ENCODE data around the gene LIMK2.
"Not testable (repeated sequence)": the region's sequence is repeated elsewhere in the genome, so short reads cannot be mapped to it uniquely, and the experiment has no call there.

The LIMK2 gene

DNA sequence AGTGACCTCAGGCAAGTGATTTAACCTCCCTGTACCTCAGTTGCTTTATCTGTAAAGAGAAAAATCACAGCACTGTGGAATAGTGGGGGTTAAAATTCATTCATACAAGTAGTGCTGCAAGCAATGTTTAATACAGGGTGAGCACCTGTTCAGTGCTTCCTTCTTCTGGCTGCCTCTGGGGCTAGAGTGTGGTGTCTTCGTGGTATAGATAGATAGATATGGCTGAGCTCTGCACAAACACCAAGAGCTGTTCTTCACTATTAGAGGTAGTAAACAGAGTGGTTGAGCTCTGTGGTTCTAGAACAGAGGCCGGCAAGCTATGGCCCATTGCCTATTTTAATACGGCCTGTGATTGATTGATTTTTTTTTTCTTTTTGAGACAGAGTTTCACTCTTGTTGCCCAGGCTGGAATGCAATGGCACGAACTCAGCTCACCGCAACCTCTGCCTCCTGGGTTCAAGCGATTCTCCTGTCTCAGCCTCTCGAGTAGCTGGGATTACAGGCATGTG, 32.9 kb downstream of the LIMK2 start:
- no peak for DNase-seq

DNA sequence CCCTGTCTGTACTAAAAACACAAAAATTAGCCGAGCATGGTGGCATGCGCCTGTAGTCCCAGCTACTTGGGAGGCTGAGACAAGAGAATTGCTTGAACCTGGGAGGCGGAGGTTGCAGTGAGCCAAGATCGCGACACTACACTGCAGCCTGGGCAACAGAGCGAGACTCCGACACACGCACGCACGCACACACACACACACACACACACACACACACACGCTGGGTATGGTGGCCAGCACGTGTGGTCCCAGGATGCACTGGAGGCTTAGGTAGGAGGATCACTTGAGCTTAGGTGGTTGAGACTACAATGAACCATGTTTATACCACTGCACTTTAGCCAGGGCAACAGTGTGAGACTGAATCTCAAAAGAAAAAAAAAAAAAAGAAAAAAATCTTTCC, 33.9 kb downstream of the LIMK2 start:
- not testable (repeated sequence) for DNase-seq

DNA sequence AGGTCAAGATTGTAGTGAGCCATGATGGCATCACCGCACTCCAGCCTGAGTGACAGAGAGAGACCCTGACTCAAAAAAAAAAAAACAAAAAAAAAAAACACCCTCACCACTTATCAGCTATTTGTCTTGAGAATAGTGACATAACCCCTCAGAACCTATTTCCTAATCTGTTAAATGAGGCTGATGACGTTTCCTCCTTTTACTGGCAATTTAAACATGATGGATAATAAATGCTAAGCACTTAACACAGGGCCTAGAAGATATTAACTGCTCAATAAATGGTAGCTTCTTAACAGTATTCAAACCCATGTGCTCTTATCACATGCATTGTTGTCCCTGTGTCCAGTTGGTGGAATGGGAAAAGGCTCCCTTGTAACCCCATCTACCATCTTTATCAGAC, 34.6 kb downstream of the LIMK2 start:
- no peak for DNase-seq

DNA sequence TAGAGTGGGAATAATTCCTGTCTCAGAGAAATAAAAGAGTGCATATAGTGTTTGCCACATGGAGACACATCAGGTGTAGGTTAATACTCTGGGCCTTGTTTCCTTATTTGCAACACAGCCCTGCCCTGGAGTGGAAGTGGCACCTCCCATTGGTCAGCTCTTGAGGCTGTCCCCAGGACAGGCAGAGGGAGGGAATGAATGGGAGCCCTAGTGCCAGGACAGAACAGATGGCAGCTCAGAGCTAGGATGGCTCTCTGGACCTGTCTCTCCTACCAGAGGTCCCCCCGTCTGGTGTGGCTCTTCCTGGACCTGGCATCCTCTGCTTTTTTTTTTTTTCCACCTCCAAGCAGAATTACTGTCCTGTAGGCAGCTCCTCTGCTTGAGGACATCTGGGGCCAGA, 35.6 kb downstream of the LIMK2 start:
- DNase-seq = no peak

DNA sequence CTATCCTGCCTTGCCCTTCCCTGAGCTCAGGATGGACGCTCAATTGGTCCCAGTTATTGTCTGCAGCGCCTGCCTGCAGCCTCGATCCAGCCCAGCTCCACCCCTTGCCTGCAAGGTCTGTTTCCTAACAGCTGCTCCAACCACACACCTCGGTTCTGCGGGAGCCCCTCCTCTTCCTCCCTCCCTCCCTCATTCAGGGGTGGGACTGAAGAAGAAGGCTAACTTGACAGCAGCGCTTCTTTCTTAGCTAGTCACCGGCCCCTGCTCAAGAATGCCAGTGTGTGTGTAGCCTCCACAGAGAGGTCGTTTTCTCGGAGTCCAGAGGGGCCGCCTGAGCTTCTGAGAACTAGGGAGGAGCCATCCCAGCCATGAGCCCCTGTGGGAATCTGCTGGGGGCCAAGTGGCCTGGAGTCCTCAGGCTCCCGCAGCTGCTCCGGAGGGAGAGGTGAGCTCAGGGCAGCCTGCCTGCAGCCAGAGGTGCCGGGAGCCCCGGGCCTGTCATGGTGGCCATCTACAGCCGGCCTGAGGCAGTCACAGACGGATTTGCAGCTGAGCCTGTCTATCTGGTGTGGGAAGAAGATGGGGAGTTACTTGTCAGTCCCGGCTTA, 36.1 kb downstream of the LIMK2 start:
- DNase-seq = peak; percentile 71

DNA sequence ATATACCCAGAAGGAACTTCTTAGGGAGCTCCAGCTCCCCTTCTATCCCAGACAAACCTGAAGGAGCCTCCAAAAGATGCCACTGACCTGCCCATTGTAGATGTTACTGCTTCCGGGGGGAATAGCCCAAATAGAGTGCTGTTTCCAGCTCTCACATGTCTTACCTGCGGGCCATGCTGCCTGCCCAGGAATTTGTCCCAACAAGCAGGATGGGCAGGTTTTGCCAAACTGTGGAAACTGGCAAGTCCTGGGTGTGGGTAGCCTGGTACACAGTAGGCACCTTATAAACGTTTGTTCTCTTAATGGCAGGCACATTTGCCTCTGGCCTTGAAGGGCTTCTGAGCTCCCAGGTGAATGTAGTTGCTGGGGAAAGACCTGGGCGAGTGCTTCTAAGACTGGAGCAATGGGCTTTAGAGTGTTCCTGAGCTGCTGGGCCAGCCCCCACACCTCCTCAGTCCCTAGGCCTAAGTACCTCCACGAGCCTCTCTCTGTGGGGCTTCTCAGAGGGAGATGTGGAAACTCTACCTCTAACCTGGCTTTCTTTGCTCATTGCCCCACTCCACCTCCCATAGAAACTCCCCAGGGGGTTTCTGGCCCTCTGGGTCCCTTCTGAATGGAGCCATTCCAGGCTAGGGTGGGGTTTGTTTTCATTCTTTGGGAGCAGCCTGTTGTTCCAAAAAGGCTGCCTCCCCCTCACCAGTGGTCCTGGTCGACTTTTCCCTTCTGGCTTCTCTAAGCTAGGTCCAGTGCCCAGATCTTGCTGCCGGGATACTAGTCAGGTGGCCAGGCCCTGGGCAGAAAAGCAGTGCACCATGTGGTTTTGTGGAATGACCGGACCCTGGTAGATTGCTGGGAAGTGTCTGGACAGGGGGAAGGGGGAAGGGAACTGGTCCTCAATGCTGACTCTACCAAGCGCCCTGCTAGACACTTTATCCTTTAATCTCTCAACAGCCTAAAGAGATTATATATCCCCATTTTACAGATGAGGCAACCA, 37.2 kb downstream of the LIMK2 start:
- DNase-seq = no peak

DNA sequence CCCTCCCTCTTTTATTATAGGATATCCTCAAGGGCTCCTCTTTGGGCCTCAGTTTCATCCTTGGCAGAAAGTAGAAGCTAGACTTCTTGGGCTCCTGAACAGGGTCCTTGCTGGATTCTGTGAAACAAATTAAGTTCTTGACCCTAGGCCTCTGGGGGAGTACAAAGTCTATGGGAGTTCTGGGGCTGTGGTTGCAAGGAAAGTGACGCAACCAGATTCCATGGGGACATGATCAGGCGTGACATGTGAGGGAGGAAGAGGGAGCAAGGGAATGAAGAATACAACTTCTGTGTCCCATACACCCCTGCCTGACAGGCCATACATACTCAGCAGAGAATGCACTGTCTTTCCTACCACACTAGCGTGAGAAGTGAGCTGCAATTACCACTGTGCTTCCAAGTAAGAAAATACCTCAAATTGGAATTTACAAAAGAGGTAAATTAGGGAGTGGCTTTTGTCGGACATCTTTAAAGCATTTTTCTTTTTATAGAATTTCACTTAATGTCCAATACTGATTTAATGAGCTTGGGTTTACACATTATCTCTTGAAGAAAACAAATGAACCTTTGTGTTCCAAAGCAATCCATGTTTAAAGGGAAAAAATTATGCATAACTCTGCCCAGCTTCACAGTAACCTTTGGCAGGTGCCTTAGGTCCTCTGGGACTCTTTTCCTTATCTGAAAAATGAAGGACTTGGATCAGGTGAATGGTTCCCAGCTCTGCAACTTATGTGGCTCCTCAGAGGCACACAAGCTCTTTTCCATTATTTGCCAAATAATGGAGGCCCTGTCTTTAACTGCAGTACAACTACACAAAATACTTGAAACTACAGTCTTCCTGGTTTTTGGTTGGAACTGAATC, 38.9 kb downstream of the LIMK2 start:
- DNase-seq = no peak

DNA sequence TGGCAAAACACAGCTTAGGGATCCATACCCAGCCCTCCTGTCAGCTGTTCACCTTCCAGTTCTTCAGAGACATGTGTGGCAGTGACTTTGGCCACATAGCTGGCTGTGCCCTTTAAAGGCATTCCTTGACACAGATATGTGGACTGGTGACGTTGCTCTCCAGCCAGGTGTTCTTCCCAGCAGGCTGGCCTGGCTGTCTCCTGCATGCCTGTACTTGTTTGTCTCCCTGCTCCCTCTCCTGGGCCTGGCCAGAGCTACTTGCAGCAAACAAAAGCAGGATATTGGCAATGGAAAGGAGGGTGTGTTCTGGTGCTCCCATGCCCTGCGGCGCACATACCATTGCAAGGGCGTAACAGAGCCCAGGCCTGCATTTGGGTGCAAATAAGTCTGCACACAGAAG, 41.9 kb downstream of the LIMK2 start:
- no peak for DNase-seq

DNA sequence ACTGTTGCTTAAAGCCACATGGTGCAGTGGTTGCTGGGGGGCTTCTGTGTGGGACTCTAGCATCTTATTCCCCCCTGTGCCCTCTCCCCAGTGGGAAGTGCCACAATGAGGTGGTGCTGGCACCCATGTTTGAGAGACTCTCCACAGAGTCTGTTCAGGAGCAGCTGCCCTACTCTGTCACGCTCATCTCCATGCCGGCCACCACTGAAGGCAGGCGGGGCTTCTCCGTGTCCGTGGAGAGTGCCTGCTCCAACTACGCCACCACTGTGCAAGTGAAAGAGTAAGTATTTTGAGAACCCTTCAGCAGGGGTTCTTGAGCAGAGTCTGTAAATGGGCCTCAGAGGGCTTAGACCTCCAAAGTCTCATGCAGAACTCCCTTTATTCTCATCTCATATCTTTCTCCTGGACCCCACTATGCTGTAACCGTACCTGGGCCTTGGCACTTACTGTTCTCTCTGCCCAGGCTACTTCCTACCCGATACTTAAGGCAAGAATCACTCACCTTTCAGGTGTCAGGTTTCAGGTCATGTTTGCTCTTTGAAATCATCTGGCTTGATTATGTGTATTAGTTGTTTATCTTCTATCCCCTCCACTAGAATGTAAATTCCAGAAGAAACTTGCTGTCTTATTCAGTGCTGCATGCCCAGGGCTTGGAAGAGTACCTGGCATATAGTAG, 47.8 kb downstream of the LIMK2 start:
- no peak for DNase-seq

DNA sequence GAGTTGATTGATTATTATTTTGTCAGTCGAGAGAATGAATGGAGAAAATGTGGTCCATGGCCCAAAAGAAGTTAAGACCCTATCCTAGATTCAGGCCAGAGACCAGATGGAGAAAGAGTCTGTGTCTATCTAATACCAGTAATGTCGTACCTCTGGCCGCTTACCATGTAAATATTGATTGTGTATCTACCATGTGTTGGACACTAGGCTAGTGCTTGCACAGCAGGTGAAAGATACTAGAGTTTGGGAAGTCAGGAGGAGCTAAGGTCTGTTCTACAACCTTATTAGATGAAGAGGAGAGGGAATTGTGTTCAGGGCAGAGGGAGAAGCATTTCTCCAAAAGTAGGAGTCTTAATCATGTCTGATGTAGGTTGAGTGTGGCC, 48.4 kb downstream of the LIMK2 start:
- no peak for DNase-seq

DNA sequence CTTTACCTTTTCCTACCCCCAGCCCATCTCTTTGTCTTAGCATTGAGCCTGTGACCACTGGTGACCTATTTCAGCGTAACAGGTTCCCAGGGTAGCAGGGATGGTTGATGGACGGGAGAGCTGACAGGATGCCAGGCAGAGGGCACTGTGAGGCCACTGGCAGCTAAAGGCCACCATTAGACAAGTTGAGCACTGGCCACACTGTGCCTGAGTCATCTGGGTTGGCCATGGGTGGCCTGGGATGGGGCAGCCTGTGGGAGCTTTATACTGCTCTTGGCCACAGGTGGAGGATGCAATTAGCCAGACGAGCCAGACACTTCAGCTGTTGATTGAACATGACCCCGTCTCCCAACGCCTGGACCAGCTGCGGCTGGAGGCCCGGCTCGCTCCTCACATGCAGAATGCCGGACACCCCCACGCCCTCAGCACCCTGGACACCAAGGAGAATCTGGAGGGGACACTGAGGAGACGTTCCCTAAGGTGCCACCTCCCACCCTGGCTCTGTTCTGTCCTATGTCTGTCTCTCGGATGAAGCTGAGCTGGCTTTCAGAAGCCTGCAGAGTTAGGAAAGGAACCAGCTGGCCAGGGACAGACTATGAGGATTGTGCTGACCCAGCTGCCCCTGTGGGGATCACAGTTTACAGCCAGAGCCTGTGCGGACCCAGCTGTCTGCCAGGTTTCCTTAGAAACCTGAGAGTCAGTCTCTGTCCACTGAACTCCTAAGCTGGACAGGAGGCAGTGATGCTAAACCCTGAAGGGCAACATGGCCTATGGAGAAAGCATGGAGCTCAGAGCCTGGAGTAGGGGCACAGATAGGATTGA, 50.4 kb downstream of the LIMK2 start:
- DNase-seq = no peak

DNA sequence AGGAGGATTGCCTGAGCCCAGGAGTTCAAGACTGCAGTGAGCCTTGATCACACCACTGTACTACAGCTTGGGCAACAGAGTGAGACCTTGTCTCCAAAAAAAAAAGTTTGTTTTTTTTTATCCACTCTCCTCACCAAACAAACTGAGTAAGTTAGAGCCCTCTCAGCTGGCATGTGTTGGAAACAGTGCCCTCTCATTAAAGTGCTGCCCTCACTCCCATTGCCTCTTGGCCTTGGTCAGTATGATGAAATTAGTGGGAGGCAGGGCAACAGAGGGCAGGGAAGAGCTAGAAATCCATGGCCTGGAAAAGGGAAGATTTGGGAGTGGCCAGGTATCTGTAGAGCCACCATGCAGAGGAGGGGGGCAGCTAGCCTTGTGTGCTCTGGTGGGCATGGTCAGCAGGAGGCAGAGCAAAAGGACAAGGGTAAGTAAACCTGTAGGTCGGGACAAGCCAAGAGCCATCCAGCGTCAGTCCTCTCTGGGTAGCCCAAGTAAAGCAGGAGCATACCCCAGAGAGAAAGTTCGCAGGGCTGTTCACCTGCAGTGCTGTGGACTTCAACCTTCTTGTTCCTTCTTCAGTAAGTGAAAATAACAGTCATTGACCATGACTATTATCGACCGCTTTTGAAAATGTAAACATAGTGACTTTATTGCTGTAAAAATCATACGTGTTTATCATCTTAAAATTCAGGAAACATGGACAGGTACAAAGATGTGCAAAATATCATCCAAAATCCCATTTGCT, 52.0 kb downstream of the LIMK2 start:
- DNase-seq = no peak

DNA sequence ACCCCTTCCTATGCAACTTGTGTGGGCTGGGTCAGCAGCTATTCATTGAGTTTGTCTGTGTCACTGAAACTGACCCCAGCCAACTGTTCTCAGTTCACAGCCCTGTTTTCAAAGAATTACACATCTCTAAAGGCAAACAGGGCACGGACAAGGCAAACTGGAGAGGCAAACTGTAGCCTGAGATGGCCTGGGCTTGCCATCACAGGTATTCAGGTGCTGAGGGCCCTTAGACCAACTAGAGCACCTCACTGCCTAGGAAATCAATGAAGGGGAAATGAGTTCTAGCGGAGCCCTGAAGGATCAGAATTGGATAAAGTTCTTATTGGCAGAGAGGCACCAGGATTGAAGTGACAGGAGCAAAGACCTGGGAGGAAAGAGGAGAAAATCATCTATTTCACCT, 56.2 kb downstream of the LIMK2 start:
- DNase-seq = no peak

DNA sequence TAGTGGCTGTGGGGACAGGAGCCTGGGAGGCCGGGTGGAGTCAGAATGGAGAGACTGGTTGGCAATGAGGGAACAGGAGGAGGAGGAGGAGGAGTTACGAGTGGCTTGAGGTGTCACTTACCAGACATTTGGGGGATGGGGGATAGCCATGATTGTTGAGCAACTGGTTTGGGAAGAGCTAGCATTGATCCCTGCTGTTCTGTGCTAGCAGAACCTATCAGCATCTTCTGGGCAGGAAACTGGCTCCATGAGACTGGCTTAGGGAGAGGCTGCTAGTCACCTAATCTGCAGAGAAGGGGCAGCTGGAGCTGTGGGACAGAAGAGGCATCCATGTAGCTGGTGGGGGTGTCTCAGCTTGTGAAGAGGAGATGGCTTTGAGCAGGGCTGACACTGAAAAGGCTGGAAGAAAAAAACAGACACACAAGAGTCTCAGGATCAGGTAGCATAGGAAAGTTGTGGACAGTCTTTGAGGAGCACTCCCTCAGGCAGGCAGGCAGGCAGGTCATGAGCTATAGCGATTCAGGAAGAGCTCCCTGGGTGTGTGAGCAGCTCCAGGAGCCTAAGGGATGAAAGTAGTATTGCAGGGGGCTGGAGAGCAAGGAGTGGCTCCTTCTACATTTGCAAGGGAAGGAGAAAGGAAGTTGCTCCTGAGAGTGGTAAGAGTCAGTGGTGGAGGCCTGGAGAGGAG, 57.9 kb downstream of the LIMK2 start:
- DNase-seq = no peak

DNA sequence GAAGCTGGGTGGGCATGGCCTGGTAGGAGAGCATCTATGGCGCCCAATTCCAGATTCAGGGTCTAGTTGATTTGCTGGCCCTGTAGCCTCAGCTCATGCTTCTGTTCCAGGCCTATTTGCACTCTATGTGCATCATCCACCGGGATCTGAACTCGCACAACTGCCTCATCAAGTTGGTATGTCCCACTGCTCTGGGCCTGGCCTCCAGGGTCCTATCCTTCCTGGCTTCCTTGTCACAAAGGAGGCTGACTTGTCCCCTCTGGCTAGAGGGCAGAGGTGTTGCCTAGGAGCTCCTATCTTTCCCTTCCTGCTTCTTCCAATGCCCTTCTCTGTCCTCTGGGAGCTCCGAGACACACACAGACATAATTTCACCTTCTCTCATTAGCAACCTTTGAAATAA, 58.9 kb downstream of the LIMK2 start:
- DNase-seq = no peak

DNA sequence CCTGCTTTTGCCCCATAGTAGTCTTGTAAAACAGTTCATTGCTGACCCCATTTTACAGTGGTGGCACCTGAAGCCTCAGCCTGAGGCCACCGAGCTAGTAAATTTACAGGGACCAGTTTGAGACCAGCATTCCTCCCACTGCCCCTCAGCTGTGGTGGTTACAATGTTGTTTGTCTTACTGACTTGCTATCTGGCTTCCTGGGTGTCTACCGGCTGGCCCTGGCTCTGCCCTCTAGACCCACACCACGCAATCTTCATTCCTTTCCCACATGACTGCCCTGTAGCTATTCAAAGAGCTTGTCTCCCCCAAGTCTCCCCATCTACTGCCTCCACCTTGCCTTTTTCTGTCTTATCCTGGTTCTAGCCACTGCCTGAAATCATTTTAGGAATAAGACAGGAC, 59.4 kb downstream of the LIMK2 start:
- DNase-seq = no peak

DNA sequence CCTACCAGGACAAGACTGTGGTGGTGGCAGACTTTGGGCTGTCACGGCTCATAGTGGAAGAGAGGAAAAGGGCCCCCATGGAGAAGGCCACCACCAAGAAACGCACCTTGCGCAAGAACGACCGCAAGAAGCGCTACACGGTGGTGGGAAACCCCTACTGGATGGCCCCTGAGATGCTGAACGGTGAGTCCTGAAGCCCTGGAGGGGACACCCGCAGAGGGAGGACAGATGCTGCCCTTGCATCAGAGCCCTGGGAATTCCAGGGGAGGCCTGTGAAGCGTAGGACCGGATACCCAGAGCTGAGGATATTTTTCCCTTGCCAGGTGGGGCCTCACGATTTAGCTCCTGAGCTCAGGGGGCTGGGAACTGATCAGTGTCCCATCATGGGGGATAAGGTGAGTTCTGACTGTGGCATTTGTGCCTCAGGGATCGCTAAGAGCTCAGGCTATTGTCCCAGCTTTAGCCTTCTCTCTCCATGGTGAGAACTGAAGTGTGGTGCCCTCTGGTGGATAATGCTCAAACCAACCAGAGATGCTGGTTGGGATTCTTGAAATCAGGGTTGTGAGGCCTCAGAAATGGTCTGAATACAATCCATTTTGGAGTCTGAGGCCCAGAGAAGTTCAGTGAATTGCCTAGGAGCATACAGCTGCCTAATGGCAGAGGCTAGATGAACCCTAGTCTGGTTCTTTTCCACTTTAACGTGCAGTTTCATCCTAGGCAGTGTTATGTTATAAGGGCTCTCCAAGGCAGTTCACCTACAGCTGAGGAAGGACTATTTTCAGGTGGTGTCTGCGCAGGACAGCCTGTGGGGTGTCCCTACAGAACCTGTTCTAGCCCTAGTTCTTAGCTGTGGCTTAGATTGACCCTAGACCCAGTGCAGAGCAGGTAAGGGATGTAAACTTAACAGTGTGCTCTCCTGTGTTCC, 60.7 kb downstream of the LIMK2 start:
- peak; percentile 60 for DNase-seq

DNA sequence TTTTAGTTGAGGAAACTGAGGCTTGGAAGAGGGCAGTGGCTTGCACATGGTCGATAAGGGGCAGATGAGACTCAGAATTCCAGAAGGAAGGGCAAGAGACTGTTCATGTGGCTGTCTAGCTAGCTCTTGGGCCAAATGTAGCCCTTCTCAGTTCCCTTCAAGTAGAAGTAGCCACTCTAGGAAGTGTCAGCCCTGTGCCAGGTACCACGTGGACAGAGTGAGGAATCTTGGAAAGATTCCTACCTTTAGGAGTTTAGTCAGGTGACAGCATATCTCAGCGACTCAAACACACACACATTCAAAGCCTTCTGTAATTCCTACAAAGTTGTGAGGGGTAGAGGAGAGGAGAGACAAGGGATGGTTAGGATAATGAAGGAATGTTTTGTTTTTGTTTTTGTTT, 61.9 kb downstream of the LIMK2 start:
- no peak for DNase-seq

DNA sequence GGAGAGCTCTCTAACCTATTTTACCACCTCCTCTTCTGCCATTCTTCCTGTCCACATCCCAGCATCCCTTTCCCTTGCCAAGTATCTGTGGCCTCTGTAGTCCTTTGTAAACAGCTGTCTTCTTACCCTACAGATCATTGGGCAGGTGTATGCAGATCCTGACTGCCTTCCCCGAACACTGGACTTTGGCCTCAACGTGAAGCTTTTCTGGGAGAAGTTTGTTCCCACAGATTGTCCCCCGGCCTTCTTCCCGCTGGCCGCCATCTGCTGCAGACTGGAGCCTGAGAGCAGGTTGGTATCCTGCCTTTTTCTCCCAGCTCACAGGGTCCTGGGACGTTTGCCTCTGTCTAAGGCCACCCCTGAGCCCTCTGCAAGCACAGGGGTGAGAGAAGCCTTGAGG, 62.9 kb downstream of the LIMK2 start:
- no peak for DNase-seq

Data from activated CD4-positive, alpha-beta T cell treated with anti-CD3 and anti-CD28 coated beads, Interleukin-10, Interleukin-2, amounts not matched to agents 100 ng/mL and 50 ng/mL, durations not matched to agents 16 hours and 8 hours (primary cell).